Activated T-cell treated with anti-CD3 and anti-CD28 coated beads for 48 hours (primary cell): ENCODE data around the gene DOCK7.
"Not testable (repeated sequence)": the region's sequence is repeated elsewhere in the genome, so short reads cannot be mapped to it uniquely, and the experiment has no call there.

Experiments used
- DNase-seq: peaks from one replicate; pipeline ENCODE4 v3.0.0-alpha.2; 2020; ENCODE audit warnings: low read depth

The DOCK7 gene, protein sequence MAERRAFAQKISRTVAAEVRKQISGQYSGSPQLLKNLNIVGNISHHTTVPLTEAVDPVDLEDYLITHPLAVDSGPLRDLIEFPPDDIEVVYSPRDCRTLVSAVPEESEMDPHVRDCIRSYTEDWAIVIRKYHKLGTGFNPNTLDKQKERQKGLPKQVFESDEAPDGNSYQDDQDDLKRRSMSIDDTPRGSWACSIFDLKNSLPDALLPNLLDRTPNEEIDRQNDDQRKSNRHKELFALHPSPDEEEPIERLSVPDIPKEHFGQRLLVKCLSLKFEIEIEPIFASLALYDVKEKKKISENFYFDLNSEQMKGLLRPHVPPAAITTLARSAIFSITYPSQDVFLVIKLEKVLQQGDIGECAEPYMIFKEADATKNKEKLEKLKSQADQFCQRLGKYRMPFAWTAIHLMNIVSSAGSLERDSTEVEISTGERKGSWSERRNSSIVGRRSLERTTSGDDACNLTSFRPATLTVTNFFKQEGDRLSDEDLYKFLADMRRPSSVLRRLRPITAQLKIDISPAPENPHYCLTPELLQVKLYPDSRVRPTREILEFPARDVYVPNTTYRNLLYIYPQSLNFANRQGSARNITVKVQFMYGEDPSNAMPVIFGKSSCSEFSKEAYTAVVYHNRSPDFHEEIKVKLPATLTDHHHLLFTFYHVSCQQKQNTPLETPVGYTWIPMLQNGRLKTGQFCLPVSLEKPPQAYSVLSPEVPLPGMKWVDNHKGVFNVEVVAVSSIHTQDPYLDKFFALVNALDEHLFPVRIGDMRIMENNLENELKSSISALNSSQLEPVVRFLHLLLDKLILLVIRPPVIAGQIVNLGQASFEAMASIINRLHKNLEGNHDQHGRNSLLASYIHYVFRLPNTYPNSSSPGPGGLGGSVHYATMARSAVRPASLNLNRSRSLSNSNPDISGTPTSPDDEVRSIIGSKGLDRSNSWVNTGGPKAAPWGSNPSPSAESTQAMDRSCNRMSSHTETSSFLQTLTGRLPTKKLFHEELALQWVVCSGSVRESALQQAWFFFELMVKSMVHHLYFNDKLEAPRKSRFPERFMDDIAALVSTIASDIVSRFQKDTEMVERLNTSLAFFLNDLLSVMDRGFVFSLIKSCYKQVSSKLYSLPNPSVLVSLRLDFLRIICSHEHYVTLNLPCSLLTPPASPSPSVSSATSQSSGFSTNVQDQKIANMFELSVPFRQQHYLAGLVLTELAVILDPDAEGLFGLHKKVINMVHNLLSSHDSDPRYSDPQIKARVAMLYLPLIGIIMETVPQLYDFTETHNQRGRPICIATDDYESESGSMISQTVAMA (N-terminal part only)

DNA sequence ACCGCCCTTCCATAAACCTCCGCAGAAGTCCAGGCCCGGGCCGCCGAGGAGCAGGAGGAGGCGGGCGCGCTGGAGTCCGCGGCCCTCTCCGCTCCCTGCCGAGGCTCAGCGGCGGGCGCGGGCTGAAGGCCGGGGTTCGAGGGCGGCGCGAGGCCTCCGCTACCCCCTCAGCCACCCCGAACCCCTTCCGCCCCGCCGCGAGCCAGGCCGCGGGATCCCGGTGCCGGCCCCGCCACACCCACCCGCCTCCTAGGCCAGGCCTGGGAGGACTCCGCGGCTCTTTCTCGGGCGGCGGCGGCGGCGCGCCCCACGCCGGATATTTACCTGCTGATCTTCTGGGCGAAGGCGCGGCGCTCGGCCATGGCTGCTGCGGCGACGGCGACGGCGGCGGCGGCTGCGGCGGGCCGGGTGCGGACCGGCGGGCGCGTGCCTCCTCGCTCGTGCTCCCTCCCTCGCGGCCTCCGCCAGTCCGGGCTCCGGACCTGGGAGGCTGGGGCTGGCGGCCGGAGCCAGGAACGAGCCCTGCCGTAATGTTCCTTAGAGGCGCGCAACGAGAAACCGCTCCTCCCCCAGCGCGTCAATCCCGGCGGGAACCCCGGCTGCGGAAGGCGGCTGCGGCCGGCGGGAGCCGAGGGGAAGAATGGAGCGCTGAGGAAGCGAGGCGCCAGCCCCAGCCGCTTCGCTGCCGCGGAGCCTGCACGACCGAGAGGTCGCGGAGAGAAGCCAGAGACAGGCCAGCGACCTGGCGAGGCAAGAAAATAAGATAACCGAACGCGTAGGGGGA lies at the start of gene DOCK7:
DOCK7 (minus strand) TSS at position 484 of the 784 bp plus-strand sequence; CDS start at position 362, 122 bp downstream.
- peak; percentile 35 for DNase-seq

DNA sequence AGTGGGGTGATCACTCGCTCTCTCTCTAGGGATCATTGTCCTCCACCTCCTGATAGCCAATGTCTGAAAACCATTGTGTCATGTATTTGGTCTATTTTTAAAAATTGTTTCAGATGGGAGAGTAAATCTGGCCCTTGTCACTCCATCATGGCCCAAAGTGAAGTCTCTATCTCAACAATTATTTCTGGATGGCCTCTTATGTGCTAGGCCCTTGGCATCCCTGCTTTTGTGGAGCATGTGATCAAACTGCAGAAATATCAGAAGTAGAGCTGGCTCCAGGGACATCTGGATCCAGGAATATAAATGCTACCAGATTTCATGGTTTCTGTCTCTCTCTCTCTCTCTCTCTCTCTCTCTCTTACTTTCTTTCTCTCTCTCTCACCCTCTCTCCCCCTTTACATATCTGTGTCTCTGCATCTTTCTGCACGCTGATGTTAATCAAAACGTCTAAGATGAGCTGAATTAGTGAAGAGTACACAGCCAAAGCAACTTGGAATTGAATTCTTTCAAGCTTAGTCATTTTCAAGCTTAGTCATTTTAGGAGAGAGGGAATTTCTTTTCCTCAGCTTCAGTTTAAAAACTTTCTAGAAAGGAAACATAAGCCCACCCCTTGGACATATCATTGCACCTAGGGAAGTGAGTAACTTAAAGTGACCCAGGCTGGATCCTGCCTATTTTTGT lies 47.4 kb upstream of the DOCK7 start:
- DNase-seq = no peak

DNA sequence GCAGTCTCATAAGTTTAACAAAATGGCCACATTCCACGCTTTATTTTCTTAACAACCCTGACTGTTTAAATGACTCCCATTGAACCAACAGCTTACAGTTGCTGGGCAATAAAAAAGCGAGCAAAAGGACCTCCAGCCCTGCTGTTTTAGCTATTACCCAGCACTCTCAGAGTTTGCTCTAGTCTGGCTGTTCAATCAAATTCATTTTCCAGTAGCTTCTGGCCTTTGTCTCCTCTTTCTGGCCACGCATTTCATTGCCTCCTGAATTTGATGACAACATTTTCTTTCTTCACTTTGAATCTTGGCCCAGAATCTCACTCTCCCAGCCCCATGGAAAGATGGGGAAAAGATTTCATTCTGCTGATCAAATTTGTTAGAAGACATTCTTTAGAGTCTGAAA lies 44.1 kb upstream of the DOCK7 start:
- no peak for DNase-seq

DNA sequence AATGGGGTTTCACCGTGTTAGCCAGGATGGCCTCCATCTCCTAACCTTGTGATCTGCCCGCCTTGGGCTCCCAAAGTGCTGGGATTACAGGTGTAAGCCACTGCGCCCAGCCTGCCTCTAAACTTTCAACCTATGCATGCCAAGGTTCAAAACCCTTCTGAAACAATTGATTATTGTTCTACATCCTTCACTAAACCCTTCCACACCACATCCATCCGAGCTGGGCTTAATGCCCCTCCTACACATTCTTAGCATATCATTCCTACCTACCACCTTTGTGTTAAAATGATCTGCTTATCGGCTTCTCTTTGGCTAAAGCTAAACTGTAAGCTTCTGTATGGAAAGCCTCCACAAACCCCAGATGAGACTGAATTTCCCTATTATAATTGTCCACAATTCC lies 40.8 kb upstream of the DOCK7 start:
- no peak for DNase-seq

DNA sequence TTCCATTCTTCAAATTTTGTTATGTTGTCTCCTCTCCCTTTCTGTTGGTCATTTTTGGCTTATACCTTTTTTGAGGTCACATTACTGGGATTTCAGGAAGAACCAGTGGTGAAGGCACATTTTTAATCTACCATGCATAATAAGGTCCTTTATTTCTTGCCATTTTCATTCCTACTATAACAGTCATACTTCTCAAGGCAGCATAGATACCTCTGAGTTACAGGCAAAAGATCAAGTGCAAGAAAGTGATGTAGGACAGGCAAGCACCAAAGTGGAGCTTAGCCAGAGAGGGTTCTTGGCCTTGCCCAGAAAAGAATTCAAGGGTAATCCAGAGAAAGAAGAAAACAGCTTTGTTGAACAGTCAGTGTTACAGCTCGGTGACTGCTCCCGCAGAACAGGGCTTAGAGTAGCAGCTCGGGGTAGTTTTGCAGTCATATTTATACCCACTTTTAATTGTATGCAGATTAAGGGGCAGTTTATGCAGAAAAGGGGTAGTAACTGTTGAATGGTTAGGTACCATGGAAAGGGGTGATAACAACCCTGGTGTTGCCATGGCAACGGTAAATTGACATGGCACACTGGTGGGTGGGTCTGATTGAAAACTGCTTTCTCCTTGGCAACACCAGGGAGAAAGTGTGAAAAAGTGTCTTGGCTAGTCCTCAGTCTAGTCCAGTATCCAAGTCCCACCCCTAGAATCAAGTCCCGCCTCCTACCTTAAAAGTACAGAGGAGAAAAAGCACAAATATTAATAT lies 39.6 kb upstream of the DOCK7 start:
- no peak for DNase-seq

DNA sequence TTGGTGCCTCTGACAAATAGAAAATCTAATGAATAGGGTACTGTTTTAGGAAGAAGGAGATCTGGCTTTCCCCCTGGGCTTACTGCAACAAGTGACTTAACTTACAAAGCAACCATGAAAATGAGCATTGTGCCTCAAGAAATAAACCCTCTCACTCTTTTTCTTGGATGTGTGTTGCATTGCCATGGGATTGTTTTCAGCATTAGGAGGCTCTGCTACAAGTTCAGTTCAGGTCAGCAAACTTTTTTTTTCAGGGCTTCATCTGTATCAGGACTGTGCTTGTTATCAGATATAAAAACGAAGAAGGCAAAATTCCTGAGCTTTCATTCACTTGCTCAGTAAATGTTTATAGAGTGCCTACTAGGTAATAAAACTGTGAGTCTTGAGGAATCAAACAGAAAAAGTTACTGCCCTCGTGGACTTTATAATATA lies 37.8 kb upstream of the DOCK7 start:
- DNase-seq = no peak

DNA sequence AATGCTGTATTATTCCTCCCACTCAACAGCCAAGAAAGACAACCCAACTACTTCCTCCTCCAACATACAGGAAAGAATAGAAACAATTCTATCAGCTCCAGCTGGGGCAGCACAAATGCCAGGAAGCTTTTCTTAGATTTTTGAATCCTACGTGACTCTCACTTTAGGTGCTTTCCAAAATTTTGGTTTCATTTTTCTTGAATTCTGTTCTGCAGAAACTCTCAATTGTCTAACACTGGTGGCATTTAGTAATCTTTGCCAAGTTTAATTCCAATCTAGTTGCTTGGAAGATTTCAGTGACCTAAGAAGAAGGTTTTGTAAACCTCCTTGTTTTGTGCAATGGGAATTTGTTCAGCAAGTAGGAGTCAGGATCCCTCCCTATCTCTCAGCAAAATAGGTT lies 37.1 kb upstream of the DOCK7 start:
- DNase-seq = no peak

DNA sequence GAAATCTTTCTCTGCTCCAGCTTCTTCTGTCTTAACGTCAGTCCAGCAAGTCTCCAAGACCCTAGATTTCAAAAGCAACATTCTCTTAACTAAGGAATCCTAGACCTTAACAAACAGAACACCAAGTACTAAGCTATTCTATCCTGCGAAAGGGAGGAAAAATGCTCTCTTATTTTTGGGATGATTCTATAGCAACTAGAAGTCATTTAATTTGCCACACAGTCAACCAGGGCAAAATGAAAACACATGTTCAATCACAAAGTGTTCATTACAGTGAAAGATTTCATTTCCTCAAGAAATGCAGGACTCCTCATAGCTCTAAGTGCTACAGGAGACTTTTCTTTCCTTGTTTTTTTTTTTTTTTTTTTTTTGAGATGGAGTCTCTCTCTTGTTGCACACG lies 36.2 kb upstream of the DOCK7 start:
- no peak for DNase-seq

DNA sequence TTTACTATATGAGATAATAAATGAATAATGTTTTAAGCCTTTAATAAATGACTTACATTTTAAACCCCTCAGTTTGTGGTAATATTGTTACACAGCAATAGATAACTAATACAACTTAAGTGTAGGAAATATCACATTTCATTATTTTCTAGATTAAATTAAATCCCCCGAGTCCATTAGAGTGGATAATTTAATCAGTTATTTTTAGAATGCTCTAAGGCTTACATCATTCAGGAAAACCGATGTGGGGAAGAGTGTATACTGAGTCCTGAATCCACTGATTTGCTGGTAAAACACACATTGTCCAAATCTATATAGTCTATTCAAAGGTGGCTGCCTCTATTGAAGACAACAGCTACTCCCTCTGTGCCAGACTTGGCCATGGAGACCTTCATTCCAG lies 35.7 kb upstream of the DOCK7 start:
- DNase-seq = no peak

DNA sequence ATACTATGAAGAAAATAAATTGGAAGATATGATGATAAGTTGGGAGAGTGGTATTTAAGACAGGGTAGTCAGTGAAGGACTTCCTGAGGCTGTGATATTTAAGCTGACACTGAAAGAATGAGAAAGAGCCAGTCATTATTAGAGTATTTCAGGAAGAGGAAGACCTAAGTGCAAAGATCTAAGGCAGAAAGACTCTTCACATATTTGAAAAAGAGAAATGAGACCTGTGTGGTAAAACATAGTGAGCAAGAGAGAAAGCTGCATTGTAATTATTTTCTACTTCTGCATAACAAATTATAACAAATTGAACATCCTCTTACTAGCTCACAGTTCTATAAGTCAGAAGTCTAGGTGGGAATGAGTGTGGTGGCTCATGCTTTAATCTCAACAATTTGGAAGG lies 34.6 kb upstream of the DOCK7 start:
- DNase-seq = no peak

DNA sequence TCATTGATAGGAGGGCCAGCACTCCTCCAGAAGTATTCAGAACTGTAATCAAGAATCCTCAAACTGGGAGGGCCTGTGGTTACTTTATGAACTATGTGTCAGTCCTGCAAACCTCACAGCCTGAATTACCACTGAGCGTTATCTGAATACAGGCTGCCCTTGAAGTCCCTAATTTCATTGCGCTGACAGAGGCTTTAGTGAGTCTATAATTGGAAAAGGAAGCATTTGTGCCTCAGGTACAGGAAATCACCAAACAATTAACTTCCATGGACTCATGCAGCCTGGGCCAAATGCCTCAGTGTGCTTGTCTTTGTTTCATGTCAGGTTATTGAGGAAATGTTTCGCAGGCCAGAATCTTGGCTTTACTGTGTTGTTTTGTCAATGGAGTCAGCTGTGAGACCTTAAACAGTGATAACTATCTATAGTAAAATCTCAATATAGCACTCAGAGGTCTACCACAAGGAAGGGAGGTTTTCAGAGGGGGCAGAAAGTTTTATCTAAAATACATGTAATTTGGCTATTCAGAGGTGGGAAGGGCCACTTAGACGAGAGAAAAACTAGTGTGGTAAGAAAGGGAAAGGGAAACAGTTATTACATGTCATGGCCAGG lies 32.9 kb upstream of the DOCK7 start:
- DNase-seq = no peak

DNA sequence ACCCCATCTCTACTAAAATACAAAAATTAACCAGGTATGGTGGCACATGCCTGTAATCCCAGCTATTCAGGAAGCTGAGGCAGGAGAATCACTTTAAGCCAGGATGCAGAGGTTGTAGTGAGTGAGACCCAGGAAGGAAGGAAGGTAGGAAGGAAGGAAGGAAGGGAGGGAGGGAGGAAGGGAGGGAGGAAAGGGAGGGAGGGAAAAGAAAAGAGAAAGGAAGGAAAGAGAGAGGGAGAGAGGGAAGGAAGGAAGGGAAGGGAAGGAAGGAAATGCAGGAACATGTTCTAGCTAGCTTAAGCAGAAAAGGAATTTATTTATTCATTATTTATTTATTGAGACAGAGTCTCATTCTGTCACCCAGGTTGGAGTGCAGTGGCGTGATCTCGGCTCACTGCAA lies 30.2 kb upstream of the DOCK7 start:
- not testable (repeated sequence) for DNase-seq

DNA sequence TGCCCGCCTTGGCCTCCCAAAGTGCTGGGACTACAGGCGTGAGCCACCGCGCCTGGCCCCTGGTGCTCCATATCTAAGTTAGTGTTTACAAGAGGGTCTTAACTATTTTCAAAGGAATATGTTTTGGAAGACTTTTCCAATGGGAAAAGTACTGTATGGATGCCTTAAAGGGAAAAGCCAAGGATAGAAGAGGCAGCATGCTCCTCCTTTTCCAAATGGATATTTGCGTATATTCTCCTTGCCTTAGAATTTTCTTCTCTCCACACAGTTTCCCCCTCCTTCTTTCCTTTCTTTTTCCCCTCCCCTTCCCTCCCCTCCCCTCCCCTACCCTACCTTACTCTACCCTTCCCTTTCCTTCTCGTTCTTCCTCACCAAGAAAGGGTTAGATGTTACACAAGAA lies 29.3 kb upstream of the DOCK7 start:
- no peak for DNase-seq

DNA sequence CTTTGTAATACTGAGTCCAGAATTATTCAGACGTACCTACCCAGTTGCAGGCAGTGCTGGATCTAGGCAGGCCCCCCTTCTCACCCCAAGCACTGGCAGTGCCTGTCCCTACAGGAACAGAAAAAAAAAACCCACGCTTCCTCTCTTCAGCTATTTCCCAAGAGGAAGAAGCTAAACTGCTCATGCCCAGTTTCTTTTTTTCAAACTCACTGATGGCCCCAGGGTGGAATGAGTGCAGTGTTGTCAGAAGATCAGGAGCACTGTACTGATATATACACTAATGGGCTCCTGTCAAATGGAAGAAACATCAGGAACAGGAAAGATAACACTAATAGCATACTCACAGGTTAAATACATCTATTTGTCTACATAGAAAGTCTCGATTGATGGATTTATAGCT lies 28.2 kb upstream of the DOCK7 start:
- no peak for DNase-seq

DNA sequence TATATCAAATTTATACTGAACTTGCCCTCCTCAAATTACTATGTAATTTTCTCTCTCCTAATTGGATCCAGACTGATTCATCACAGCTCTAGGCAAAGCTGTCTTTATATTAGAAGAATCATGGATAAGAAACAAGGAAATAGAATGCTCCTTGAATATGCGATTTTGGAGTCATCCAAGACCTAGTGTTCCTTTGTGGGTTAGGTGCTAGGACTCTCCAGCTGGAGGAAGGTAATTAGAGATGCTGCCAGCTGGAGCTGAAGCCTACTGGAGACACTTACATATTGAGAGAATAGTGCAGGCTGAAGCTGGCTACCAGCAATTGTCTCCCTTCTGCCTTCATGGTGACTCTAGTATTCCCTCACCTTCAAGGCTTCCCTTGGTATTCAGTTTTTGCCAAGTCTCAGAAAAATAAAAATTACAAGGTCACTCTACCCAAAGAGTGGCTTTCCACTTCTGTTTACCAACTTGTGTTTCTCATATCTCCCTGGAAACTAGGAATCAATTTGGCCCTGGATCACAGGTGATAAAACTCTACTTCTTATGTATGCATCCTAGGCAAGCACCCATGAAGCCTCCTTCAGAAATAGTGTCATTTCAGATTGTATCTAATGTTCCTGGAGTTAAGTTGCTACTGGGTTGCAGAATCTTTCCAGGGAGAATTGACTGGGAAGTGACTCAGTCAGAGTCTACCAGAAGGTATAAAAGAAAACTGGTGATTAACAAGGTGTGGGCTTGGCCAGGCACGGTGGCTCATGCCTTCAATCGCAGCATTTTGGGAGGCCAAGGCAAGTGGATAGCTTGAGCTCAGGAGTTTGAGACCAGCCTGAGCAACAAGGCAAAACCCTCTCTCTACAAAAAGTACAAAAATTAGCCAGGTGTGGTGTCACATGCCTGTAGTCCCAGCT lies 24.4 kb upstream of the DOCK7 start:
- no peak for DNase-seq

DNA sequence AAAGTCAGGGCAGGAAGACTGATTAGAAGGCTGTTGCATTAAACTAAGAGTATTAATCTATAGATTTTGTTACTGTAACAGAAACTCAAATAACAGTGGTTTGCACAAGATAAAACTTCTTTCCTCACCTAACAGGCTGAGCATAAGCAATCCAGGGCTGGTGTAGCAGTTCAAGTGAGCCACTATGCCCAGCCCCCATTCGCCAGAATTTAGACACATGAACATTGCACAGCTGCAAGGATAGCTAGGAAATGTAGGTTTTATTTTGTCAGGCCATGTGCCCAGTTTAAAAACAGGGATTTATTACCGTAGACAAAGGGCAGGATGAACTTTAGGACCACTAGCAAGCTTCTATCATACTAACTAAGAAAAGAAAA lies 19.5 kb upstream of the DOCK7 start:
- DNase-seq = no peak

DNA sequence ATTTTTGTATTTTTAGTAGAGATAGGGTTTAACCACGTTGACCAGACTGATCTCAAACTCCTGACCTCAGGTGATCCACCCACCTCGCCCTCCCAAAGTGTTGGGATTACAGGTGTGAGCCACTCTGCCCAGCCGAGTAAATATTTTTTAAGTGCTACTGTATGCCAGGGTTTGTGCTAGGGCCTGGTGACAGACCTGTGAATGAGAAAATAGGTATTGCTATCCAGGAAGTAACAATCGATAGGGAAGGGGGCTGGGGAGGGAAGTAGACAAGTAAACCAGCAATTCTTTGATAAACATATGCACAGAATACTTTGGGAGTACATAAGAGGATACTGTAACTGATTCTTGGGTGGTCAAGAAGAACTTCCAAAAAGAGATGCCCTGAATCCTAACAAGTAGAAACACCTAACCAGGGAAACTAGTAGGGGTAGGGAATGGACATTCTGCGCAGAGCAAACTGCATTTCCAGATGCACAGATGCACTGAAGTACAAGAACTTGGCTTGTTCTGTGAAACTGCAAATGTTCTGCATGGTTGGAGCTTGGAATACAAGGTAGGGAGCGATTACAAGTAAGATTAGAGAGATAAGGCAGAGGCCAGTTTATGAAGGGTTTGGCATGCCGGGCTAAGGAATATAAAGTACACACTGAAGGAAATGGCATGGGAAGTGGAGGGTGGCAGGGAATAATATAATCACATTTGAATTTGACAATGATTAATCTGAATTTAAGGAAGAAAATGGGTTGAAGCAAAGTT lies 19.0 kb upstream of the DOCK7 start:
- DNase-seq = no peak

DNA sequence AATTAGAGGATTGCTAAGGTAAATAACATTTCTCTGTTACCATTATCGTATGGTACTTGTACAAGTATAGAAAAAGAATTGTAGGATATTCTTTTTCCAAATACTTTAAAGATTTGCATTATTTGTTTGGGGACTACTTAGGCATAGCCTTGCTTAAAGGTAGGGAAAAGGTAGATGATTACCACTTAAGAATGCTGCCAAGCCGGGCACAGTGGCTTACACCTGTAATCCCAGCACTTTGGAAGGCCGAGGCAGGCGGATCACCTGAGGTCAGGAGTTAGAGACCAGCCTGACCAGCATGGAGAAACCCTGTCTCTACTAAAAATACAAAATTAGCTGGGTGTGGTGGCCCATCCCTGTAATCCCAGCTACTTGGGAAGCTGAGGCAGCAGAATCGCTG lies 10.0 kb upstream of the DOCK7 start:
- not testable (repeated sequence) for DNase-seq
